Stomach smooth muscle (tissue), 2 donors: Measurements from ENCODE around the gene KIF6.

Experiments used
- H3K27ac ChIP-seq: one replicate; pipeline ENCODE4 v1.7.0; 2013; ENCODE audit warnings: mild to moderate bottlenecking, low read length, inconsistent platforms
- H3K27me3 ChIP-seq, 2 donors: one replicate each; pipeline ENCODE4 v1.7.0; 2013; ENCODE audit warnings: low read length in 2 of 2; ENCODE audit not compliant: insufficient read depth in 2 of 2, control insufficient read depth in 1 of 2
- H3K36me3 ChIP-seq, 2 donors: one replicate each; pipeline ENCODE4 v1.7.0; 2013; ENCODE audit warnings: low read length in 2 of 2; ENCODE audit not compliant: control insufficient read depth in 2 of 2, insufficient read depth in 2 of 2
- H3K4me1 ChIP-seq: one replicate; pipeline ENCODE4 v1.7.0; 2013; ENCODE audit warnings: low read length; ENCODE audit not compliant: control insufficient read depth, insufficient read depth
- H3K4me3 ChIP-seq, 2 donors: one replicate each; pipeline ENCODE4 v1.7.0; 2013; ENCODE audit warnings: low read length in 2 of 2
- H3K9ac ChIP-seq, 2 donors: one replicate each; pipeline ENCODE4 v1.7.0; 2013; ENCODE audit warnings: low read length in 2 of 2, mild to moderate bottlenecking in 1 of 2
- H3K9me3 ChIP-seq, 2 donors: one replicate each; pipeline ENCODE4 v1.7.0; 2013; ENCODE audit warnings: low read length in 2 of 2; ENCODE audit not compliant: control insufficient read depth in 2 of 2
- donor health status: healthy.
- donor health status: Pancreatic carcinoma.

KIF6 gene

GRCh38 chr6:39617520-39617919, 107.7 kb downstream of the KIF6 start:
- no peaks in the 10 kb centered on the region for H3K27me3 ChIP-seq
- H3K9ac ChIP-seq, result no peak overlapping the region
- no peak overlapping the region for H3K27ac ChIP-seq

GRCh38 chr6:39617026-39617425, 108.2 kb downstream of the KIF6 start:
- Histone ChIP-seq H3K36me3 (no peaks in the 10 kb centered on the region), H3K4me1 (no peaks in the 10 kb centered on the region)

More at GRCh38 chr6:39617520-39617919, 107.7 kb downstream of the KIF6 start:
- Histone ChIP-seq H3K9me3 (no peaks in the 10 kb centered on the region), H3K4me3 (no peak overlapping the region), H3K4me1 (no peaks in the 10 kb centered on the region), H3K36me3 (no peaks in the 10 kb centered on the region)

GRCh38 chr6:39615622-39616021, 109.6 kb downstream of the KIF6 start:
- no peak overlapping the region for H3K9ac ChIP-seq
- no peaks in the 10 kb centered on the region for H3K4me1 ChIP-seq
- no peaks in the 10 kb centered on the region for H3K36me3 ChIP-seq

More at GRCh38 chr6:39617026-39617425, 108.2 kb downstream of the KIF6 start:
- H3K9me3 ChIP-seq, result no peaks in the 10 kb centered on the region
- H3K27ac ChIP-seq, result no peak overlapping the region
- H3K9ac ChIP-seq, result no peak overlapping the region
- no peak overlapping the region for H3K4me3 ChIP-seq
- H3K27me3 ChIP-seq, result no peaks in the 10 kb centered on the region

GRCh38 chr6:39614393-39614950, 110.7 kb downstream of the KIF6 start:
- Histone ChIP-seq H3K36me3 (no peaks in the 10 kb centered on the region), H3K4me3 (no peak overlapping the region), H3K27me3 (no peaks in the 10 kb centered on the region), H3K9ac (no peak overlapping the region), H3K27ac (no peak overlapping the region), H3K4me1 (peaks cover 4% of the 10 kb centered on the region), H3K9me3 (no peaks in the 10 kb centered on the region)

More at GRCh38 chr6:39615622-39616021, 109.6 kb downstream of the KIF6 start:
- Histone ChIP-seq H3K27me3 (no peaks in the 10 kb centered on the region), H3K4me3 (no peak overlapping the region), H3K27ac (no peak overlapping the region), H3K9me3 (no peaks in the 10 kb centered on the region)

GRCh38 chr6:39610221-39610620, 115.0 kb downstream of the KIF6 start:
- H3K27me3 ChIP-seq, result no peaks in the 10 kb centered on the region
- H3K27ac ChIP-seq, result peak overlapping the region; percentile 42
- peaks cover 4% of the 10 kb centered on the region for H3K4me1 ChIP-seq
- H3K36me3 ChIP-seq, result no peaks in the 10 kb centered on the region
- H3K4me3 ChIP-seq, result no peak overlapping the region
- H3K9me3 ChIP-seq, result no peaks in the 10 kb centered on the region
- H3K9ac ChIP-seq, result no peak overlapping the region

GRCh38 chr6:39608652-39609345, 116.4 kb downstream of the KIF6 start:
- peaks cover 4% of the 10 kb centered on the region for H3K4me1 ChIP-seq
- H3K4me3 ChIP-seq, result no peak overlapping the region
- H3K27ac ChIP-seq, result no peak overlapping the region
- H3K9me3 ChIP-seq, result no peaks in the 10 kb centered on the region
- no peaks in the 10 kb centered on the region for H3K27me3 ChIP-seq
- H3K9ac ChIP-seq, result no peak overlapping the region
- H3K36me3 ChIP-seq, result no peaks in the 10 kb centered on the region

- no peaks in the 10 kb centered on the region for H3K27me3 ChIP-seq
- H3K36me3 ChIP-seq, result no peaks in the 10 kb centered on the region
- H3K27ac ChIP-seq, result no peak overlapping the region
These were observed 122.3 kb downstream of the KIF6 start for GRCh38 chr6:39602601-39603519.

GRCh38 chr6:39599973-39600372, 125.2 kb downstream of the KIF6 start:
- H3K4me1 ChIP-seq, result peaks cover 4% of the 10 kb centered on the region
- H3K9ac ChIP-seq, result no peak overlapping the region
- no peaks in the 10 kb centered on the region for H3K27me3 ChIP-seq
- H3K36me3 ChIP-seq, result no peaks in the 10 kb centered on the region
- H3K4me3 ChIP-seq, result no peak overlapping the region
- H3K9me3 ChIP-seq, result peaks cover 5 to 13% of the 10 kb centered on the region in 2 donors
- H3K27ac ChIP-seq, result no peak overlapping the region

More at GRCh38 chr6:39602601-39603519, 122.3 kb downstream of the KIF6 start:
- H3K9ac ChIP-seq, result no peak overlapping the region
- peaks cover 4% of the 10 kb centered on the region for H3K4me1 ChIP-seq
- H3K9me3 ChIP-seq, result peaks cover 5 to 13% of the 10 kb centered on the region in 2 donors
- no peak overlapping the region for H3K4me3 ChIP-seq

- no peaks in the 10 kb centered on the region for H3K36me3 ChIP-seq
- peaks cover 4% of the 10 kb centered on the region for H3K4me1 ChIP-seq
- no peak overlapping the region for H3K9ac ChIP-seq
- peaks cover 5 to 13% of the 10 kb centered on the region in 2 donors for H3K9me3 ChIP-seq
- H3K27ac ChIP-seq, result no peak overlapping the region
- no peak overlapping the region for H3K4me3 ChIP-seq
- no peaks in the 10 kb centered on the region for H3K27me3 ChIP-seq
These were observed 125.9 kb downstream of the KIF6 start for GRCh38 chr6:39599341-39599740.

GRCh38 chr6:39594285-39594684, 130.9 kb downstream of the KIF6 start:
- Histone ChIP-seq H3K9me3 (no peaks in the 10 kb centered on the region), H3K4me3 (no peak overlapping the region), H3K36me3 (no peaks in the 10 kb centered on the region), H3K9ac (no peak overlapping the region), H3K27ac (no peak overlapping the region), H3K4me1 (no peaks in the 10 kb centered on the region), H3K27me3 (no peaks in the 10 kb centered on the region)
